K562 (cell line): ENCODE data around the gene CACNB1. TPM values are rescaled to one million over a fixed set of nuclear protein-coding genes. Genes with fewer than 3 reads are reported as not detected.
A peak's percentile ranks its signal among the peaks of the same experiment; 100 is the strongest.

Source experiments
- HCFC1 ChIP-seq: IDR thresholded peaks from 2 replicates; pipeline ENCODE4 v1.6.1; 2012; ENCODE audit warnings: low read depth, low read length, improper control_type of control experiment
- KLF10 ChIP-seq: fragments of 250-450 bp; sonication (Bioruptor Pico); IDR thresholded peaks from 2 replicates; pipeline ENCODE4 v1.6.1; 2021; ENCODE audit warnings: matching md5 sums
- MTA3 ChIP-seq: fragments of 450-650 bp; formaldehyde crosslinking; IDR thresholded peaks from 2 replicates; pipeline ENCODE4 v1.6.1; 2017; ENCODE audit warnings: mild to moderate bottlenecking, borderline replicate concordance
- NCOA6 ChIP-seq: fragments of 450-650 bp; IDR thresholded peaks from 2 replicates; pipeline ENCODE4 v1.6.1; 2017; ENCODE audit warnings: mild to moderate bottlenecking
- NR4A1 ChIP-seq, 2 experiments: fragments of 250-450 bp in 1 of 2; fragments of 450-650 bp in 1 of 2; sonication (Bioruptor Pico) in 1 of 2; IDR thresholded peaks; 2 replicates each; pipeline versions ENCODE4 v1.4.0 to v1.6.1; 2016 to 2020; ENCODE audit warnings: mild to moderate bottlenecking in 2 of 2, missing compliant biosample characterization in 1 of 2, missing genetic modification characterization in 1 of 2, moderate library complexity in 1 of 2
- POLR2A ChIP-seq: fragments of 450-650 bp; conservative IDR thresholded peaks from 2 replicates; pipeline ENCODE4 v1.6.1; 2016
- REST ChIP-seq, 2 experiments: fragments of 450-650 bp; formaldehyde crosslinking in 1 of 2; IDR thresholded peaks; 2 replicates each; pipeline versions ENCODE4 v1.4.0 to v1.6.1; 2014 to 2020; ENCODE audit warnings: mild to moderate bottlenecking in 2 of 2, borderline replicate concordance in 1 of 2, low read depth in 1 of 2
- SPI1 ChIP-seq: IDR thresholded peaks from 2 replicates; pipeline ENCODE4 v1.6.1; 2011; ENCODE audit warnings: low read depth, low read length, control low read depth, borderline replicate concordance
- THRAP3 ChIP-seq: fragments of 450-650 bp; IDR thresholded peaks from 2 replicates; pipeline ENCODE4 v1.6.1; 2016; ENCODE audit warnings: mild to moderate bottlenecking, inconsistent platforms, borderline replicate concordance
- polyA plus RNA-seq, 8 experiments: library from polyadenylated mRNA; depleted of rRNA in 4 of 8; stranded (reverse) in 5 of 8; unstranded in 3 of 8; fragments of >200 nt; fragmentation: Nextera tagmentation in 2 of 8; fragmentation: Illumina TruSeq in 1 of 8; extraction: Ambion mirVana in 2 of 8; extraction: Trizol in 1 of 8; gene quantifications; 2 replicates each; pipeline versions ENCODE4 v1.2.1 to v1.2.3, GENCODE V29; 2011 to 2014; ENCODE audit warnings: inconsistent platforms in 1 of 8, missing spikeins in 1 of 8
- total RNA-seq, 7 experiments: library from RNA; depleted of rRNA in 6 of 7; stranded (reverse); fragments of >200 nt in 6 of 7; fragmentation: Illumina TruSeq in 2 of 7; extraction: Trizol in 2 of 7; gene quantifications; 2 replicates each; pipeline versions ENCODE4 v1.2.1 to v1.2.3, GENCODE V29; 2011 to 2021; ENCODE audit warnings: low replicate concordance in 1 of 7
- TF ChIP-seq, protein P1 (sequence below): sonication (generic); formaldehyde crosslinking; IDR thresholded peaks from 2 replicates; pipeline ENCODE4 v1.5.0; 2020; ENCODE audit warnings: missing genetic modification reagents
- TF ChIP-seq, protein P2 (sequence below), 2 experiments: fragments of 200-800 bp in 1 of 2; sonication (Bioruptor generic) in 1 of 2; sonication (generic) in 1 of 2; formaldehyde crosslinking in 1 of 2; IDR thresholded peaks in 1 of 2; conservative IDR thresholded peaks in 1 of 2; 2 replicates each; pipeline versions ENCODE4 v1.5.0 to v1.6.1; 2016 to 2020; ENCODE audit warnings: missing compliant biosample characterization in 1 of 2, missing genetic modification characterization in 1 of 2, missing genetic modification reagents in 1 of 2
- TF ChIP-seq, protein P3 (sequence below): fragments of 200-800 bp; sonication (Bioruptor generic); IDR thresholded peaks from 2 replicates; pipeline ENCODE4 v1.6.1; 2017; ENCODE audit warnings: missing genetic modification characterization, missing compliant biosample characterization

CACNB1 gene
- total and polyA plus RNA-seq, 9 of the 15 experiments (the other 6 are each of a cell fraction or from before 2014, with no cell fraction given), result 0.08 to 7.4 (median 3.0) TPM

DNA sequence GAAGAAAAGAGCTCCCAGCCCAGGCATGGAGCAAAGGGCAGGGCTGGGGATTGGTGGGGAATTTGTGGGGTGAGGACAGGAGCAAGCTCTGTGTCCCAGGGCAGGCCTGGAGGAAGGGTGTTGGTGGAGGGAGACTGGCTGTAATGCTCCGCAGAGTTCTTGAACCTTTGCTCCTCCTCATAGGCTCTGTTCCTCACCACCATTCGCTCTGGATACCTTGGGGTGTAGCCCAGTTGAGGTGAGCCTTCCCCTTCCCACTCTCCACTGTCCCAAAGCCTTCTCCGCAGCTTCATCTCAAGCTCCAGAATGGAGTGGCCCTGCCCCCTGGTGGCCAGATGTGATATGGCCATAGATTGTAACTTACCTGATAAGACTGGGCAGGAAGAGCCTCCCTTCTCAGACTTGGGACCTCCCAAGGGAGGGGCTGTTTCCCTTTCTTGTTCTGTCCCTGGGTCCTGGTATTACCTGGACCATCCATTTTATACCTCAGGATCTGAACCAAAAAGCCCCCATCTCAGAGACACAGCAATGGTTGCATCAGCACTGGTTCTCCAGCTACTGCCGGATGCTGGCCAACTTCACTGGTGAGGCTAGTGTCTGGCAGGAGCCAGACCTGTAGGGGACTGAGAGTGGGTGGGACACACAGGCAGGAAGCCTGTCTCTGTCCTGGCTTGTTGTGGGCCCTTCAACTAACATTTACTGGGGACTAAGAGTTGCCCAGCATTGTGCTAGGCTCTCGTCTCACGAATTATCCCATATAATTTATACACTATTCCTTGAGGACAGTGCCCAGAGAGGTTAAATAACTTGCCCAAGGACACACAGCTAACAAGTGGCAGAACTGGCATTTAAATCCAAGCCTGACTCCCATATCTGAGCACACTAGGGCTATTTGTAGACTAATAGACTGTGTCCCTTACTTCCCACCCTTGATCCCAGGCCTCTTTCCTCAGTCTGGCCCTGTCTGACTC lies 47.4 kb upstream of the CACNB1 start (continued):
- TF ChIP-seq, protein P1, sequence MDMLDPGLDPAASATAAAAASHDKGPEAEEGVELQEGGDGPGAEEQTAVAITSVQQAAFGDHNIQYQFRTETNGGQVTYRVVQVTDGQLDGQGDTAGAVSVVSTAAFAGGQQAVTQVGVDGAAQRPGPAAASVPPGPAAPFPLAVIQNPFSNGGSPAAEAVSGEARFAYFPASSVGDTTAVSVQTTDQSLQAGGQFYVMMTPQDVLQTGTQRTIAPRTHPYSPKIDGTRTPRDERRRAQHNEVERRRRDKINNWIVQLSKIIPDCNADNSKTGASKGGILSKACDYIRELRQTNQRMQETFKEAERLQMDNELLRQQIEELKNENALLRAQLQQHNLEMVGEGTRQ, result no peak
- TF ChIP-seq MTA3 (0 out of 2 replicates have a peak, but pooled peaks have one; percentile 38), NR4A1 (CRISPR knock-in tag; IDR thresholded peaks at IDR 0.05) (no peak), NR4A1 (tag; IDR thresholded peaks at IDR 0.05) (no peak), SPI1 (peak; percentile 32; the same call in 1 of the 2 replicates), REST (IDR thresholded peaks at IDR 0.05; ENCODE audit: borderline replicate concordance) (peak; percentile 74; the same call in 1 of the 2 replicates), REST (CRISPR knock-in tag; IDR thresholded peaks at IDR 0.05; ENCODE audit: low read depth) (no peak), HCFC1 (no peak), KLF10 (CRISPR knock-in tag) (no peak), POLR2A (no peak), NCOA6 (no peak), THRAP3 (no peak)
- TF ChIP-seq, protein P2, sequence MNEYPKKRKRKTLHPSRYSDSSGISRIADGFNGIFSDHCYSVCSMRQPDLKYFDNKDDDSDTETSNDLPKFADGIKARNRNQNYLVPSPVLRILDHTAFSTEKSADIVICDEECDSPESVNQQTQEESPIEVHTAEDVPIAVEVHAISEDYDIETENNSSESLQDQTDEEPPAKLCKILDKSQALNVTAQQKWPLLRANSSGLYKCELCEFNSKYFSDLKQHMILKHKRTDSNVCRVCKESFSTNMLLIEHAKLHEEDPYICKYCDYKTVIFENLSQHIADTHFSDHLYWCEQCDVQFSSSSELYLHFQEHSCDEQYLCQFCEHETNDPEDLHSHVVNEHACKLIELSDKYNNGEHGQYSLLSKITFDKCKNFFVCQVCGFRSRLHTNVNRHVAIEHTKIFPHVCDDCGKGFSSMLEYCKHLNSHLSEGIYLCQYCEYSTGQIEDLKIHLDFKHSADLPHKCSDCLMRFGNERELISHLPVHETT (CRISPR knock-in tag; conservative IDR thresholded peaks at IDR 0.05 in 1 of 2, IDR thresholded peaks at IDR 0.05 in 1 of 2), result no peak
- TF ChIP-seq, protein P3, sequence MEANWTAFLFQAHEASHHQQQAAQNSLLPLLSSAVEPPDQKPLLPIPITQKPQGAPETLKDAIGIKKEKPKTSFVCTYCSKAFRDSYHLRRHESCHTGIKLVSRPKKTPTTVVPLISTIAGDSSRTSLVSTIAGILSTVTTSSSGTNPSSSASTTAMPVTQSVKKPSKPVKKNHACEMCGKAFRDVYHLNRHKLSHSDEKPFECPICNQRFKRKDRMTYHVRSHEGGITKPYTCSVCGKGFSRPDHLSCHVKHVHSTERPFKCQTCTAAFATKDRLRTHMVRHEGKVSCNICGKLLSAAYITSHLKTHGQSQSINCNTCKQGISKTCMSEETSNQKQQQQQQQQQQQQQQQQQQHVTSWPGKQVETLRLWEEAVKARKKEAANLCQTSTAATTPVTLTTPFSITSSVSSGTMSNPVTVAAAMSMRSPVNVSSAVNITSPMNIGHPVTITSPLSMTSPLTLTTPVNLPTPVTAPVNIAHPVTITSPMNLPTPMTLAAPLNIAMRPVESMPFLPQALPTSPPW (CRISPR knock-in tag), result peak; percentile 61
